CD14-positive monocyte (primary cell): ENCODE measurements around the gene HSP90AA1. TPM values are rescaled to one million over a fixed set of nuclear protein-coding genes. Genes with fewer than 3 reads are reported as not detected.
A peak's percentile ranks its signal among the peaks of the same experiment; 100 is the strongest.

ENCODE experiments used
- DNase-seq, 3 donors: peaks; one replicate each; pipeline ENCODE4 v3.0.0-alpha.2; 2011 to 2022
- H2AFZ ChIP-seq: 2 replicates; pipeline ENCODE4 v1.6.0; 2012; ENCODE audit warnings: mild to moderate bottlenecking, low read depth, low read length, inconsistent platforms; ENCODE audit not compliant: insufficient read depth, poor library complexity, severe bottlenecking
- H3K27ac ChIP-seq, 2 donors: 1 replicate in 1 of 2; 2 replicates in 1 of 2; pipeline ENCODE4 v1.5.1; 2012 to 2013; ENCODE audit warnings: low read length in 2 of 2, control low read depth in 1 of 2, inconsistent platforms in 1 of 2, low read depth in 1 of 2, mild to moderate bottlenecking in 1 of 2
- H3K27me3 ChIP-seq, 2 donors: one replicate each; pipeline versions ENCODE4 v1.6.0 to v1.6.1; 2011 to 2013; ENCODE audit warnings: low read length in 2 of 2; ENCODE audit not compliant: control insufficient read depth in 2 of 2, insufficient read depth in 2 of 2
- H3K36me3 ChIP-seq, 2 donors: replicated peaks in 1 of 2; 1 replicate in 1 of 2; 2 replicates in 1 of 2; pipeline versions ENCODE4 v1.5.1 to v1.6.1; 2012 to 2013; ENCODE audit warnings: low read length in 2 of 2, control low read depth in 1 of 2, inconsistent platforms in 1 of 2, mild to moderate bottlenecking in 1 of 2; ENCODE audit not compliant: insufficient read depth in 2 of 2, control insufficient read depth in 1 of 2
- H3K4me1 ChIP-seq, 2 donors: 1 replicate in 1 of 2; 2 replicates in 1 of 2; pipeline versions ENCODE4 v1.5.1 to v1.6.1; 2012 to 2013; ENCODE audit warnings: low read length in 2 of 2, control low read depth in 1 of 2, inconsistent platforms in 1 of 2, mild to moderate bottlenecking in 1 of 2, moderate library complexity in 1 of 2; ENCODE audit not compliant: insufficient read depth in 2 of 2, control insufficient read depth in 1 of 2
- H3K4me2 ChIP-seq: replicated peaks from 2 replicates; pipeline ENCODE3; 2012; ENCODE audit warnings: low read length, moderate library complexity, mild to moderate bottlenecking; ENCODE audit not compliant: poor library complexity, severe bottlenecking; ENCODE audit errors: extremely low read depth
- H3K4me3 ChIP-seq, 3 experiments: fragments of 200-600 bp in 1 of 3; sonication (generic) in 1 of 3; replicated peaks in 1 of 3; 1 replicate in 2 of 3; 2 replicates in 1 of 3; pipeline ENCODE4 v1.5.1; 2011 to 2013; ENCODE audit warnings: low read length in 3 of 3, mild to moderate bottlenecking in 3 of 3, control low read depth in 2 of 3, low read depth in 2 of 3, inconsistent platforms in 1 of 3, moderate library complexity in 1 of 3
- H3K79me2 ChIP-seq: 2 replicates; pipeline ENCODE4 v1.6.0; 2012; ENCODE audit warnings: mild to moderate bottlenecking, control low read depth, inconsistent platforms, low read length, moderate library complexity; ENCODE audit not compliant: insufficient read depth
- H3K9ac ChIP-seq: 2 replicates; pipeline ENCODE4 v1.6.0; 2017; ENCODE audit warnings: low read length, mild to moderate bottlenecking; ENCODE audit not compliant: insufficient read depth, poor library complexity, severe bottlenecking
- H3K9me3 ChIP-seq, 2 donors: replicated peaks in 1 of 2; 1 replicate in 1 of 2; 2 replicates in 1 of 2; pipeline versions ENCODE4 v1.5.1 to v1.6.1; 2012 to 2013; ENCODE audit warnings: low read length in 2 of 2, control low read depth in 1 of 2; ENCODE audit not compliant: control insufficient read depth in 1 of 2, insufficient read depth in 1 of 2
- H4K20me1 ChIP-seq: 2 replicates; pipeline ENCODE4 v1.6.0; 2012; ENCODE audit warnings: mild to moderate bottlenecking, low read length, control low read depth, moderate library complexity; ENCODE audit not compliant: insufficient read depth
- H3K27ac Mint-ChIP-seq, 7 donors: one replicate each; pipeline ENCODE4 v1.8.0; 2020; ENCODE audit warnings: mild to moderate bottlenecking in 7 of 7, mixed read lengths in 7 of 7, moderate library complexity in 6 of 7, inconsistent platforms in 2 of 7
- H3K27me3 Mint-ChIP-seq, 3 donors: one replicate each; pipeline ENCODE4 v1.8.0; 2021 to 2022; ENCODE audit warnings: low read depth in 3 of 3, mild to moderate bottlenecking in 3 of 3, mixed read lengths in 3 of 3, moderate library complexity in 3 of 3, inconsistent platforms in 1 of 3
- H3K36me3 Mint-ChIP-seq, 2 donors: one replicate each; pipeline ENCODE4 v1.8.0; 2020; ENCODE audit warnings: mixed read lengths in 2 of 2, inconsistent platforms in 1 of 2, mild to moderate bottlenecking in 1 of 2
- H3K4me1 Mint-ChIP-seq: one replicate; pipeline ENCODE4 v1.8.0; 2020; ENCODE audit warnings: mild to moderate bottlenecking, mixed read lengths
- H3K4me3 Mint-ChIP-seq, 2 donors: one replicate each; pipeline ENCODE4 v1.8.0; 2020; ENCODE audit warnings: mild to moderate bottlenecking in 2 of 2, mixed read lengths in 2 of 2, moderate library complexity in 1 of 2
- H3K9me3 Mint-ChIP-seq, 7 donors: one replicate each; pipeline ENCODE4 v1.8.0; 2020 to 2022; ENCODE audit warnings: mixed read lengths in 7 of 7, mild to moderate bottlenecking in 6 of 7, moderate library complexity in 6 of 7, inconsistent platforms in 2 of 7
- WGBS: methylation state at CpG from one replicate; pipeline ENCODE4 v1.1.5; 2013; ENCODE audit warnings: missing lambda C conversion rate; ENCODE audit not compliant: insufficient coverage; 5-methylcytosine and 5-hydroxymethylcytosine counted together
- intact Hi-C, 2 donors: fragments of 100-400 bp; cut with micrococcal nuclease; formaldehyde crosslinking; loops; one replicate each; pipeline versions ENCODE4 v1.15.0 to v1.15.1; 2023
- polyA plus RNA-seq, 3 donors: library from polyadenylated mRNA; depleted of rRNA in 1 of 3; unstranded in 2 of 3; stranded (reverse) in 1 of 3; fragments of 300-500 nt in 2 of 3; fragments of >200 nt in 1 of 3; fragmentation: Illumina TruSeq in 2 of 3; gene quantifications; 1 replicate in 2 of 3; 2 replicates in 1 of 3; pipeline ENCODE4 v1.2.3, GENCODE V29; 2012 to 2021
- TF ChIP-seq, protein P1 (sequence below): fragments of 200-600 bp; IDR thresholded peaks from one replicate; pipeline ENCODE4 v1.8.0; 2022; ENCODE audit warnings: antibody characterized with exemption, mild to moderate bottlenecking

Gene HSP90AA1
- polyA plus RNA-seq, 3 donors = 149 to 211 (median 180) TPM

GRCh38 chr14:102088012-102088792 lies 1.4 kb upstream of the HSP90AA1 start:
- TF ChIP-seq, protein P1, sequence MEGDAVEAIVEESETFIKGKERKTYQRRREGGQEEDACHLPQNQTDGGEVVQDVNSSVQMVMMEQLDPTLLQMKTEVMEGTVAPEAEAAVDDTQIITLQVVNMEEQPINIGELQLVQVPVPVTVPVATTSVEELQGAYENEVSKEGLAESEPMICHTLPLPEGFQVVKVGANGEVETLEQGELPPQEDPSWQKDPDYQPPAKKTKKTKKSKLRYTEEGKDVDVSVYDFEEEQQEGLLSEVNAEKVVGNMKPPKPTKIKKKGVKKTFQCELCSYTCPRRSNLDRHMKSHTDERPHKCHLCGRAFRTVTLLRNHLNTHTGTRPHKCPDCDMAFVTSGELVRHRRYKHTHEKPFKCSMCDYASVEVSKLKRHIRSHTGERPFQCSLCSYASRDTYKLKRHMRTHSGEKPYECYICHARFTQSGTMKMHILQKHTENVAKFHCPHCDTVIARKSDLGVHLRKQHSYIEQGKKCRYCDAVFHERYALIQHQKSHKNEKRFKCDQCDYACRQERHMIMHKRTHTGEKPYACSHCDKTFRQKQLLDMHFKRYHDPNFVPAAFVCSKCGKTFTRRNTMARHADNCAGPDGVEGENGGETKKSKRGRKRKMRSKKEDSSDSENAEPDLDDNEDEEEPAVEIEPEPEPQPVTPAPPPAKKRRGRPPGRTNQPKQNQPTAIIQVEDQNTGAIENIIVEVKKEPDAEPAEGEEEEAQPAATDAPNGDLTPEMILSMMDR = no peak
- Mint-ChIP-seq H3K4me1 (peaks cover 51% of the 10 kb centered on the region), H3K9me3 (peaks cover 0 to 5% (median 0%) of the 10 kb centered on the region in 7 donors), H3K36me3 (peaks cover 31 to 33% of the 10 kb centered on the region in 2 donors), H3K27me3 (peaks cover 4 to 6% (median 5%) of the 10 kb centered on the region in 3 donors), H3K27ac (peak overlapping the region; percentile 85 to 97 (median 93)), H3K4me3 (peak overlapping the region; percentile 88 to 92)
- DNase-seq = peak; percentile 53 to 68 (median 56)
- peaks cover 41% of the 10 kb centered on the region for H3K79me2 ChIP-seq
- peak overlapping the region; percentile 94 for H2AFZ ChIP-seq
- peak overlapping the region; percentile 91 for H3K4me2 ChIP-seq
- intact Hi-C loops = loop anchor here in 1 of 2 donors (5.0 kb wide), 3 partner anchors 49 to 274 kb away; partner anchors contain the start of genes CINP, TECPR2, WDR20 and ZNF839
- 6% methylated on average over 26 of the region's 39 CpGs for WGBS
- H3K9me3 ChIP-seq = no peaks in the 10 kb centered on the region
- H3K4me1 ChIP-seq = peaks cover 25 to 45% of the 10 kb centered on the region in 2 donors
- H3K4me3 ChIP-seq = peak overlapping the region; percentile 68 to 88 (median 69)
- H3K27ac ChIP-seq = peak overlapping the region; percentile 79 to 87
- no peaks in the 10 kb centered on the region for H3K27me3 ChIP-seq
- peaks cover 24% of the 10 kb centered on the region for H4K20me1 ChIP-seq
- peak overlapping the region; percentile 90 for H3K9ac ChIP-seq
- peaks cover 24 to 27% of the 10 kb centered on the region in 2 donors for H3K36me3 ChIP-seq

- peak overlapping the region; percentile 91 for H3K4me2 ChIP-seq
- Mint-ChIP-seq H3K27ac (peak overlapping the region; percentile 85 to 97 (median 93)), H3K4me3 (peak overlapping the region; percentile 88 to 92), H3K9me3 (peaks cover 0 to 5% (median 0%) of the 10 kb centered on the region in 7 donors), H3K4me1 (peaks cover 54% of the 10 kb centered on the region), H3K27me3 (peaks cover 4 to 6% (median 5%) of the 10 kb centered on the region in 3 donors), H3K36me3 (peaks cover 36 to 38% of the 10 kb centered on the region in 2 donors)
- no peaks in the 10 kb centered on the region for H3K27me3 ChIP-seq
- H3K27ac ChIP-seq = peak overlapping the region; percentile 79 to 87
- TF ChIP-seq, protein P1 = no peak
- peak overlapping the region; percentile 94 for H2AFZ ChIP-seq
- DNase-seq = no peak
- H3K79me2 ChIP-seq = peaks cover 46% of the 10 kb centered on the region
- H3K4me3 ChIP-seq = peak overlapping the region; percentile 68 to 88 (median 69)
- 12% methylated on average over 5 of the region's 11 CpGs for WGBS
- H3K36me3 ChIP-seq = peaks cover 29 to 32% of the 10 kb centered on the region in 2 donors
- peak overlapping the region; percentile 90 for H3K9ac ChIP-seq
- peaks cover 30% of the 10 kb centered on the region for H4K20me1 ChIP-seq
- no peaks in the 10 kb centered on the region for H3K9me3 ChIP-seq
- intact Hi-C loops = loop anchor here in 1 of 2 donors (5.0 kb wide), 3 partner anchors 50 to 275 kb away; partner anchors contain the start of genes CINP, TECPR2, WDR20 and ZNF839
- H3K4me1 ChIP-seq = peaks cover 25 to 47% of the 10 kb centered on the region in 2 donors
These were observed 843 bp upstream of the HSP90AA1 start for GRCh38 chr14:102087762-102088011.
